ENCODE measurements around the gene GRIA3.

Gene GRIA3

GRCh38 chrX:123199338-123199737 lies 15.3 kb downstream of the GRIA3 start:
- no peak for DNase-seq (ENCODE audit: low read depth)

- DNase-seq (ENCODE audit: low read depth), result no peak
These were observed 17.6 kb downstream of the GRIA3 start for GRCh38 chrX:123201720-123202119.

- no peak for DNase-seq (ENCODE audit: low read depth)
These were observed 18.4 kb downstream of the GRIA3 start for GRCh38 chrX:123202523-123202922.

GRCh38 chrX:123203772-123204171 lies 19.7 kb downstream of the GRIA3 start:
- no peak for DNase-seq (ENCODE audit: low read depth)

GRCh38 chrX:123206176-123206575 lies 22.1 kb downstream of the GRIA3 start:
- no peak for DNase-seq (ENCODE audit: low read depth)

GRCh38 chrX:123210252-123210651 lies 26.2 kb downstream of the GRIA3 start:
- no peak for DNase-seq (ENCODE audit: low read depth)

- DNase-seq (ENCODE audit: low read depth), result no peak
These were observed 31.5 kb downstream of the GRIA3 start for GRCh38 chrX:123215397-123216089.

GRCh38 chrX:123217077-123217476 lies 33.0 kb downstream of the GRIA3 start:
- DNase-seq (ENCODE audit: low read depth), result peak; percentile 10

GRCh38 chrX:123217728-123218127 lies 33.6 kb downstream of the GRIA3 start:
- DNase-seq (ENCODE audit: low read depth), result no peak

- DNase-seq (ENCODE audit: low read depth), result no peak
These were observed 35.8 kb downstream of the GRIA3 start for GRCh38 chrX:123219916-123220315.

- no peak for DNase-seq (ENCODE audit: low read depth)
These were observed 38.8 kb downstream of the GRIA3 start for GRCh38 chrX:123222920-123223319.

- DNase-seq (ENCODE audit: low read depth), result no peak
These were observed 39.3 kb downstream of the GRIA3 start for GRCh38 chrX:123223409-123223808.

- DNase-seq (ENCODE audit: low read depth), result no peak
These were observed 39.8 kb downstream of the GRIA3 start for GRCh38 chrX:123223859-123224258.

GRCh38 chrX:123230798-123231197 lies 46.7 kb downstream of the GRIA3 start:
- no peak for DNase-seq (ENCODE audit: low read depth)

GRCh38 chrX:123236859-123237258 lies 52.8 kb downstream of the GRIA3 start:
- DNase-seq (ENCODE audit: low read depth), result no peak

- DNase-seq (ENCODE audit: low read depth), result no peak
These were observed 53.2 kb downstream of the GRIA3 start for GRCh38 chrX:123237271-123237670.

GRCh38 chrX:123254457-123254856 lies 70.4 kb downstream of the GRIA3 start:
- DNase-seq (ENCODE audit: low read depth), result no peak

- no peak for DNase-seq (ENCODE audit: low read depth)
These were observed 72.3 kb downstream of the GRIA3 start for GRCh38 chrX:123256378-123256777.

- no peak for DNase-seq (ENCODE audit: low read depth)
These were observed 76.9 kb downstream of the GRIA3 start for GRCh38 chrX:123260920-123261418.

GRCh38 chrX:123263270-123263669 lies 79.2 kb downstream of the GRIA3 start:
- DNase-seq (ENCODE audit: low read depth), result no peak

GRCh38 chrX:123263747-123264146 lies 79.7 kb downstream of the GRIA3 start:
- no peak for DNase-seq (ENCODE audit: low read depth)

- no peak for DNase-seq (ENCODE audit: low read depth)
These were observed 83.1 kb downstream of the GRIA3 start for GRCh38 chrX:123267220-123267619.

GRCh38 chrX:123271902-123272301 lies 87.8 kb downstream of the GRIA3 start:
- no peak for DNase-seq (ENCODE audit: low read depth)

GRCh38 chrX:123272630-123273029 lies 88.6 kb downstream of the GRIA3 start:
- DNase-seq (ENCODE audit: low read depth), result no peak

Data from HS-5 (cell line).